GM23338 (cell line): ENCODE results near the gene RIPPLY2. TPM values are rescaled to one million over a fixed set of nuclear protein-coding genes. Genes with fewer than 3 reads are reported as not detected.

Experiments
- ATAC-seq: fragments of 200-7000 bp; cut with Tn5 transposase; 3 replicates; pipeline ENCODE4 v1.9.1; 2020
- DNase-seq: peaks from one replicate; pipeline ENCODE4 v3.0.0-alpha.2; 2015; ENCODE audit warnings: low spot score
- H2AFZ ChIP-seq: fragments of 200-600 bp; sonication (generic); 2 replicates; pipeline ENCODE4 v1.8.0; 2016; ENCODE audit warnings: antibody characterized with exemption, mild to moderate bottlenecking, moderate library complexity
- H3F3A ChIP-seq: fragments of 200-600 bp; sonication (generic); replicated peaks from 2 replicates; pipeline ENCODE4 v1.8.0; 2017; ENCODE audit warnings: antibody characterized with exemption, mixed run types, low read depth
- H3K27ac ChIP-seq: fragments of 200-600 bp; sonication (generic); 2 replicates; pipeline ENCODE4 v1.6.1; 2016; ENCODE audit warnings: low read depth
- H3K27me3 ChIP-seq: fragments of 200-600 bp; sonication (generic); 2 replicates; pipeline ENCODE4 v1.8.0; 2016; ENCODE audit warnings: mild to moderate bottlenecking, mixed run types, moderate library complexity; ENCODE audit not compliant: insufficient read depth
- H3K36me3 ChIP-seq: fragments of 200-600 bp; sonication (generic); 2 replicates; pipeline ENCODE4 v1.8.0; 2016; ENCODE audit warnings: mild to moderate bottlenecking; ENCODE audit not compliant: insufficient read depth
- H3K4me1 ChIP-seq: fragments of 200-600 bp; sonication (generic); 2 replicates; pipeline ENCODE4 v1.8.0; 2016; ENCODE audit warnings: mild to moderate bottlenecking, moderate library complexity; ENCODE audit not compliant: insufficient read depth
- H3K4me2 ChIP-seq: fragments of 200-600 bp; sonication (generic); 2 replicates; pipeline ENCODE4 v1.7.1; 2017; ENCODE audit warnings: mixed run types
- H3K4me3 ChIP-seq: fragments of 200-600 bp; sonication (generic); 2 replicates; pipeline ENCODE4 v1.6.1; 2016; ENCODE audit warnings: mixed run types
- H3K79me2 ChIP-seq: fragments of 200-600 bp; sonication (generic); replicated peaks from 2 replicates; pipeline ENCODE4 v1.8.0; 2017; ENCODE audit warnings: mild to moderate bottlenecking; ENCODE audit not compliant: insufficient read depth
- H3K9me2 ChIP-seq: fragments of 200-600 bp; sonication (generic); 2 replicates; pipeline ENCODE4 v1.8.0; 2017; ENCODE audit not compliant: insufficient read depth
- H4K20me1 ChIP-seq: fragments of 200-600 bp; sonication (generic); replicated peaks from 2 replicates; pipeline ENCODE4 v1.8.0; 2017; ENCODE audit warnings: mild to moderate bottlenecking; ENCODE audit not compliant: insufficient read depth
- H3K27ac Mint-ChIP-seq: 2 replicates; pipeline ENCODE4 v1.8.0; 2020; ENCODE audit warnings: inconsistent platforms, mild to moderate bottlenecking, moderate library complexity, mixed read lengths
- H3K27me3 Mint-ChIP-seq: 3 replicates; pipeline ENCODE4 v1.8.0; 2022; ENCODE audit warnings: low read depth, mild to moderate bottlenecking, moderate library complexity, mixed read lengths, inconsistent platforms; ENCODE audit not compliant: insufficient read depth, poor library complexity
- H3K36me3 Mint-ChIP-seq: 3 replicates; pipeline ENCODE4 v1.8.0; 2021; ENCODE audit warnings: low read depth, mild to moderate bottlenecking, inconsistent platforms, moderate library complexity, mixed read lengths
- H3K4me1 Mint-ChIP-seq: 3 replicates; pipeline ENCODE4 v1.8.0; 2020; ENCODE audit warnings: mild to moderate bottlenecking, inconsistent platforms, mixed read lengths
- H3K4me3 Mint-ChIP-seq: 3 replicates; pipeline ENCODE4 v1.8.0; 2021; ENCODE audit warnings: moderate library complexity, mild to moderate bottlenecking, inconsistent platforms, mixed read lengths
- H3K9me3 Mint-ChIP-seq: 3 replicates; pipeline ENCODE4 v1.8.0; 2020; ENCODE audit warnings: moderate library complexity, mild to moderate bottlenecking, inconsistent platforms, mixed read lengths
- CREB1 ChIP-seq: fragments of 250-450 bp; sonication (Bioruptor Pico); IDR thresholded peaks from 2 replicates; pipeline ENCODE4 v1.5.0; 2020; ENCODE audit warnings: low read depth, mild to moderate bottlenecking, moderate library complexity
- CTCF ChIP-seq, 2 experiments: fragments of 200-600 bp in 1 of 2; sonication (generic) in 1 of 2; conservative IDR thresholded peaks; 2 replicates each; pipeline versions ENCODE4 v1.5.1 to v1.6.1; 2016 to 2017; ENCODE audit warnings: antibody characterized with exemption in 2 of 2, low read depth in 2 of 2, mild to moderate bottlenecking in 2 of 2, moderate library complexity in 1 of 2
- EZH2 ChIP-seq: fragments of 200-600 bp; sonication (generic); IDR thresholded peaks from one replicate; pipeline ENCODE4 v1.8.0; 2017; ENCODE audit warnings: antibody characterized with exemption, mild to moderate bottlenecking, low read depth; ENCODE audit not compliant: unreplicated experiment
- EZH2phosphoT487 ChIP-seq: fragments of 200-600 bp; sonication (generic); IDR thresholded peaks from one replicate; pipeline ENCODE4 v1.8.1; 2018; ENCODE audit warnings: antibody characterized with exemption; ENCODE audit not compliant: unreplicated experiment
- JUNB ChIP-seq: IDR thresholded peaks from one replicate; pipeline ENCODE4 v1.6.1; 2016; ENCODE audit warnings: antibody characterized with exemption; ENCODE audit not compliant: unreplicated experiment
- NANOG ChIP-seq: IDR thresholded peaks from 2 replicates; pipeline ENCODE4 v1.6.1; 2016; ENCODE audit warnings: antibody characterized with exemption, borderline replicate concordance
- REST ChIP-seq: IDR thresholded peaks from one replicate; pipeline ENCODE4 v1.6.1; 2018; ENCODE audit warnings: antibody characterized with exemption; ENCODE audit not compliant: unreplicated experiment
- STAT1 ChIP-seq: IDR thresholded peaks from one replicate; pipeline ENCODE4 v1.6.1; 2016; ENCODE audit warnings: antibody characterized with exemption; ENCODE audit not compliant: unreplicated experiment
- ZNF114 ChIP-seq: fragments of 250-450 bp; sonication (Bioruptor Pico); IDR thresholded peaks from 2 replicates; pipeline ENCODE4 v1.5.0; 2020; ENCODE audit warnings: mild to moderate bottlenecking, moderate library complexity
- ZNF331 ChIP-seq: fragments of 250-450 bp; sonication (Bioruptor Pico); IDR thresholded peaks from 2 replicates; pipeline ENCODE4 v1.5.0; 2020; ENCODE audit warnings: low read depth, mild to moderate bottlenecking, moderate library complexity
- polyA plus RNA-seq: library from polyadenylated mRNA; unstranded; fragments of >200 nt; fragmentation: Nextera tagmentation; extraction: Ambion mirVana; gene quantifications from 2 replicates; pipeline ENCODE4 v1.2.1, GENCODE V29; 2016
- total RNA-seq: library from RNA; depleted of rRNA; stranded (reverse); fragments of >200 nt; shearing (Covaris generic); gene quantifications from 2 replicates; pipeline ENCODE4 v1.2.3, GENCODE V29; 2014
- TF ChIP-seq, protein P1 (sequence below): IDR thresholded peaks from 2 replicates; pipeline ENCODE4 v1.6.1; 2016; ENCODE audit warnings: antibody characterized with exemption

RIPPLY2 gene
- total and polyA plus RNA-seq, 2 experiments from 2014 or later: 3.4 to 4.0 TPM

DNA sequence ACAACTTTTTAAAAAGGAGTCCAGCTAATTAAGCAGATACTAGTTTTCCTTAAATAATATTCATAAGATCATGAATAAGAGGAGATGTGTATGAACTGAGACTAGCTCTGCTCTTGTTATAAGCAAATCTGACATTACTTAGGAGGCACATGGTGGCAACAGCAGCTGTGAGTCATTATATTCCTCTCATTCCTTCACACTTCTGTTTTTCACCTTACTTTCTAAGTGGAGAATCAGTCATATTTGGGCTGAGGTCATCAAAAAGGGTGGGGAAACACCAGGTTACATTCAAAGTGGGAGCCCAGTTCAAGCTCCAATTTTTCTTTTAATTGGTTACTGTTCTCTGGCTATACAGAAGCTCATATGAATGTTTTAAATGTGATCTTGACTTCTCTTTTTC lies 6.0 kb upstream of the RIPPLY2 start:
- no peaks in the 10 kb centered on the region for H3K9me2 ChIP-seq
- no peak overlapping the region for H3K27ac ChIP-seq
- no peak overlapping the region for H3K4me2 ChIP-seq
- Mint-ChIP-seq H3K27me3 (peaks cover 2% of the 10 kb centered on the region), H3K9me3 (no peaks in the 10 kb centered on the region), H3K4me3 (no peak overlapping the region), H3K4me1 (peaks cover 3% of the 10 kb centered on the region; the same call in 1 of the 3 replicates), H3K36me3 (no peaks in the 10 kb centered on the region), H3K27ac (no peak overlapping the region)
- no peaks in the 10 kb centered on the region for H4K20me1 ChIP-seq
- peaks cover 9% of the 10 kb centered on the region for H3K27me3 ChIP-seq
- ATAC-seq (no peak), DNase-seq (no peak)
- no peaks in the 10 kb centered on the region for H3K79me2 ChIP-seq
- no peaks in the 10 kb centered on the region for H3K4me1 ChIP-seq
- no peak overlapping the region for H2AFZ ChIP-seq
- no peak overlapping the region for H3K4me3 ChIP-seq
- H3F3A ChIP-seq: no peaks in the 10 kb centered on the region
- no peak for TF ChIP-seq CREB1 (CRISPR knock-in tag)
- no peak for TF ChIP-seq EZH2phosphoT487
- no peak for TF ChIP-seq JUNB
- no peak for TF ChIP-seq EZH2
- no peak for TF ChIP-seq CTCF (conservative IDR thresholded peaks at IDR 0.05; ENCODE audit: low read depth in 2 of 2)
- no peaks in the 10 kb centered on the region for H3K36me3 ChIP-seq

DNA sequence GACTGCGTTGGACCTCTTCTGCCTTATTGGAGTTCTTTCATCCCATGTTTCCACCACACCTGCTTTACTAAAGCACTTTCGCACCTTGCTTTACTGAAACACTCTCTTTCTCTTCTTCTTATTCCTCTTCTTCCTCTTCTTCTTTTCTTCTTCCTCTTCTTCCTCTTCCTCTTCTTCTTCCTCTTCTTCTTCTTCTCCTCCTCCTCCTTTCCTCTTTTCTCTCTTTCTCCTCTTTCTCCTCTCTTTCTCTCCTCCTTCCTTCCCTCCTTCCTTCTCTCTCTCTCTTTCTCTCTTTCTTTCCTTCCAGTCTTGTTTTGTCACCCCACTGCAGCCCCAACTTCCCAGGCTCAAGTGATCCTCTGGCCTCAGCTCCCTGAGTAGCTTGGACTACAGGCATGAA lies 4.0 kb upstream of the RIPPLY2 start:
- Histone ChIP-seq H4K20me1 (no peaks in the 10 kb centered on the region), H3F3A (no peaks in the 10 kb centered on the region), H3K36me3 (no peaks in the 10 kb centered on the region), H3K4me3 (no peak overlapping the region), H2AFZ (no peak overlapping the region), H3K27ac (no peak overlapping the region), H3K79me2 (no peaks in the 10 kb centered on the region), H3K9me2 (no peaks in the 10 kb centered on the region), H3K27me3 (peaks cover 27% of the 10 kb centered on the region), H3K4me2 (no peak overlapping the region), H3K4me1 (0 out of 2 replicates have a peak, but pooled peaks cover under 1% of the 10 kb centered on the region)
- DNase-seq: no peak
- Mint-ChIP-seq H3K27ac (no peak overlapping the region), H3K36me3 (no peaks in the 10 kb centered on the region), H3K27me3 (peaks cover 17% of the 10 kb centered on the region), H3K4me1 (peaks cover 6% of the 10 kb centered on the region), H3K9me3 (no peaks in the 10 kb centered on the region), H3K4me3 (no peak overlapping the region)
- no peak for ATAC-seq
- TF ChIP-seq ZNF331 (CRISPR knock-in tag): no peak
- no peak for TF ChIP-seq EZH2phosphoT487
- no peak for TF ChIP-seq ZNF114 (CRISPR knock-in tag)
- no peak for TF ChIP-seq EZH2
- no peak for TF ChIP-seq NANOG
- no peak for TF ChIP-seq REST
- TF ChIP-seq, protein P1, sequence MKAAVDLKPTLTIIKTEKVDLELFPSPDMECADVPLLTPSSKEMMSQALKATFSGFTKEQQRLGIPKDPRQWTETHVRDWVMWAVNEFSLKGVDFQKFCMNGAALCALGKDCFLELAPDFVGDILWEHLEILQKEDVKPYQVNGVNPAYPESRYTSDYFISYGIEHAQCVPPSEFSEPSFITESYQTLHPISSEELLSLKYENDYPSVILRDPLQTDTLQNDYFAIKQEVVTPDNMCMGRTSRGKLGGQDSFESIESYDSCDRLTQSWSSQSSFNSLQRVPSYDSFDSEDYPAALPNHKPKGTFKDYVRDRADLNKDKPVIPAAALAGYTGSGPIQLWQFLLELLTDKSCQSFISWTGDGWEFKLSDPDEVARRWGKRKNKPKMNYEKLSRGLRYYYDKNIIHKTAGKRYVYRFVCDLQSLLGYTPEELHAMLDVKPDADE: no peak
- TF ChIP-seq JUNB: no peak
- no peak for TF ChIP-seq CTCF (conservative IDR thresholded peaks at IDR 0.05; ENCODE audit: low read depth in 2 of 2)
- no peak for TF ChIP-seq STAT1
